KMS-11 (cell line): ENCODE results near the gene CCDC200.

Experiments
- H2AFZ ChIP-seq: fragments of 200-600 bp; sonication (generic); 2 replicates; pipeline ENCODE4 v1.6.1; 2016; ENCODE audit warnings: antibody characterized with exemption, mixed run types, low read depth
- H3K27ac ChIP-seq: fragments of 200-600 bp; sonication (generic); 2 replicates; pipeline ENCODE4 v1.6.1; 2016; ENCODE audit warnings: mild to moderate bottlenecking, mixed run types
- H3K27me3 ChIP-seq: fragments of 200-600 bp; sonication (generic); 2 replicates; pipeline ENCODE4 v1.6.1; 2017; ENCODE audit warnings: mild to moderate bottlenecking, low read depth, mixed run types, moderate library complexity; ENCODE audit not compliant: insufficient read depth
- H3K36me3 ChIP-seq: fragments of 200-600 bp; sonication (generic); 2 replicates; pipeline ENCODE4 v1.6.1; 2017; ENCODE audit warnings: mild to moderate bottlenecking, mixed run types; ENCODE audit not compliant: insufficient read depth
- H3K4me1 ChIP-seq: fragments of 200-600 bp; sonication (generic); 2 replicates; pipeline ENCODE4 v1.6.1; 2016; ENCODE audit warnings: mild to moderate bottlenecking, low read depth, mixed run types; ENCODE audit not compliant: poor library complexity, severe bottlenecking
- H3K4me2 ChIP-seq: fragments of 200-600 bp; sonication (generic); 2 replicates; pipeline ENCODE4 v1.7.0; 2016; ENCODE audit warnings: mild to moderate bottlenecking, mixed run types
- H3K4me3 ChIP-seq: fragments of 200-600 bp; sonication (generic); IDR thresholded peaks from 2 replicates; pipeline ENCODE4 v1.6.1; 2017; ENCODE audit warnings: low read depth, low read length, mixed read lengths; ENCODE audit not compliant: insufficient read depth
- H3K79me2 ChIP-seq: fragments of 200-600 bp; sonication (generic); 2 replicates; pipeline ENCODE4 v1.6.1; 2016; ENCODE audit warnings: low read depth, mixed run types; ENCODE audit not compliant: insufficient read depth
- H3K9ac ChIP-seq: fragments of 200-600 bp; sonication (generic); 2 replicates; pipeline ENCODE4 v1.6.1; 2016; ENCODE audit warnings: mild to moderate bottlenecking, mixed run types
- H4K20me1 ChIP-seq: fragments of 200-600 bp; sonication (generic); 2 replicates; pipeline ENCODE4 v1.6.1; 2016; ENCODE audit warnings: mild to moderate bottlenecking, mixed run types; ENCODE audit not compliant: insufficient read depth
- CTCF ChIP-seq: fragments of 200-600 bp; sonication (generic); conservative IDR thresholded peaks from 2 replicates; pipeline ENCODE4 v1.6.1; 2017; ENCODE audit warnings: low read depth, mild to moderate bottlenecking, antibody characterized with exemption, low read length, moderate library complexity, mixed read lengths

The CCDC200 gene

GRCh38 chr17:43219746-43220380, 8.6 kb downstream of the CCDC200 start:
- no peak overlapping the region for H3K9ac ChIP-seq
- no peaks in the 10 kb centered on the region for H3K79me2 ChIP-seq
- H3K4me2 ChIP-seq, result no peak overlapping the region
- no peaks in the 10 kb centered on the region for H3K4me1 ChIP-seq
- no peaks in the 10 kb centered on the region for H4K20me1 ChIP-seq
- H2AFZ ChIP-seq, result no peak overlapping the region
- no peaks in the 10 kb centered on the region for H3K27me3 ChIP-seq
- no peak for TF ChIP-seq CTCF
- no peaks in the 10 kb centered on the region for H3K36me3 ChIP-seq
- no peak overlapping the region for H3K4me3 ChIP-seq
- H3K27ac ChIP-seq, result no peak overlapping the region

GRCh38 chr17:43219001-43219400, 9.4 kb downstream of the CCDC200 start:
- H3K4me3 ChIP-seq, result no peak overlapping the region
- TF ChIP-seq CTCF, result no peak
- no peak overlapping the region for H3K9ac ChIP-seq
- no peak overlapping the region for H3K4me2 ChIP-seq
- no peaks in the 10 kb centered on the region for H4K20me1 ChIP-seq
- no peaks in the 10 kb centered on the region for H3K27me3 ChIP-seq
- no peaks in the 10 kb centered on the region for H3K4me1 ChIP-seq
- no peak overlapping the region for H2AFZ ChIP-seq
- H3K36me3 ChIP-seq, result no peaks in the 10 kb centered on the region
- no peaks in the 10 kb centered on the region for H3K79me2 ChIP-seq
- H3K27ac ChIP-seq, result no peak overlapping the region

- Histone ChIP-seq H3K27me3 (no peaks in the 10 kb centered on the region), H3K4me3 (no peak overlapping the region), H3K9ac (no peak overlapping the region), H3K36me3 (no peaks in the 10 kb centered on the region), H4K20me1 (no peaks in the 10 kb centered on the region), H2AFZ (no peak overlapping the region), H3K4me2 (no peak overlapping the region), H3K79me2 (no peaks in the 10 kb centered on the region), H3K27ac (no peak overlapping the region), H3K4me1 (peaks cover 12% of the 10 kb centered on the region)
- TF ChIP-seq CTCF, result no peak
Measured at GRCh38 chr17:43217614-43218087, 10.8 kb downstream of the CCDC200 start.

- TF ChIP-seq CTCF, result no peak
- Histone ChIP-seq H2AFZ (no peak overlapping the region), H4K20me1 (no peaks in the 10 kb centered on the region), H3K4me2 (no peak overlapping the region), H3K27ac (no peak overlapping the region), H3K9ac (no peak overlapping the region), H3K27me3 (no peaks in the 10 kb centered on the region), H3K4me3 (no peak overlapping the region), H3K4me1 (peaks cover 18% of the 10 kb centered on the region), H3K79me2 (no peaks in the 10 kb centered on the region), H3K36me3 (no peaks in the 10 kb centered on the region)
Measured at GRCh38 chr17:43216762-43217613, 11.4 kb downstream of the CCDC200 start.
